COLO668 (cell line): ENCODE results near the gene NOTCH1.

ENCODE experiments used
- DNase-seq: peaks from one replicate; lab custom pipeline; 2025; ENCODE audit not compliant: unreplicated experiment; lab: John Stamatoyannopoulos, UW

The NOTCH1 gene

GRCh38 chr9:136466155-136466541, 79.7 kb downstream of the NOTCH1 start:
- DNase-seq = no peak

GRCh38 chr9:136465500-136466154, 80.2 kb downstream of the NOTCH1 start:
- DNase-seq = no peak

GRCh38 chr9:136464241-136464640, 81.6 kb downstream of the NOTCH1 start:
- no peak for DNase-seq

- no peak for DNase-seq
Measured at GRCh38 chr9:136463578-136463977, 82.3 kb downstream of the NOTCH1 start.

GRCh38 chr9:136462664-136463063, 83.2 kb downstream of the NOTCH1 start:
- DNase-seq = no peak

DNA sequence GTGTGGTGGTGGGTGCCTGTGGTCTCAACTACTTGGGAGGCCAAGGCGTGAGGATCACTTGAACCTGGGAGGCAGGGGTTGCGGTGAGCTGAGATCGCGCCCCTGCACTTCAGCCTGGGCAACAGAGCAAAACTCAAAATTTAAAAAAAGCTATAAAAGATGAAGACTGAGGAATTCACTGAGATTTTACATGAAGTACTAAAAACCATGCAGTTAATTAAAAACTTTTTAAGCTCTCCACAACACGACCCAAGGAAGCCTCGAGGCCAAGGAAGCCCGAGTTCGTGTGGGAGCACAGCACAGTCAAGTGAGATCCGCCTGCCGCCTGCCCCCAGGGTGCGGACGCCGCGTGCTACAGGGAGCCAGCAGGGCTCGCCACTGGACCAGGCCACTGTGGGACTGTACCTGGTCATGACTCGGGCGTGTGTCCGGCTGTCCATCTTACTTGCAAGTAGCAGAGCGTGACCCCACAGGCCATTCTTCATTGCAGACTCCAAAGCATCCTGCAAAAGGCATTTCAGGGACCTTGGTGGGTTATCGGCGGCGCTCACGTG, 85.0 kb downstream of the NOTCH1 start:
- DNase-seq = no peak

- no peak for DNase-seq
Measured at GRCh38 chr9:136459425-136459824, 86.4 kb downstream of the NOTCH1 start.

DNA sequence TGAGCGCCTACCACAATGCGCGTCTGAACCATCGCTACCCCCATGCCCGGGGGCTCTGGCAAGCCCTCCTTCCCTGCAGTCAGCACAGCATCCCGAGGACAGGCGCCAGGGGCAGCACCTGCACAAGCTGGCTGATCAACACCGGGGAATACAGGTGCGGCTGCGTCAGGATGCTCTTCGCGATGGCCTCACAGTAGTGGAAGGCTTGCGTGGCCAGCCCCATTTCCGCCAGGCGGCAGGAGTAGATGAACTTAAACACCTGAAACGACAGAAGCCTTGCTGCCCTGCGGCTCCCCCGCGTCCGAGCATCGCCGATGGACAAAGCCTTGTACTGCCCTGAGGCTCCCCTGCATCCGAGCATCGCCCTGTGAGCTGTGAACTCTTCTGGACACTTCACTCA, 88.5 kb downstream of the NOTCH1 start:
- DNase-seq = no peak

GRCh38 chr9:136456258-136456657, 89.6 kb downstream of the NOTCH1 start:
- no peak for DNase-seq

DNA sequence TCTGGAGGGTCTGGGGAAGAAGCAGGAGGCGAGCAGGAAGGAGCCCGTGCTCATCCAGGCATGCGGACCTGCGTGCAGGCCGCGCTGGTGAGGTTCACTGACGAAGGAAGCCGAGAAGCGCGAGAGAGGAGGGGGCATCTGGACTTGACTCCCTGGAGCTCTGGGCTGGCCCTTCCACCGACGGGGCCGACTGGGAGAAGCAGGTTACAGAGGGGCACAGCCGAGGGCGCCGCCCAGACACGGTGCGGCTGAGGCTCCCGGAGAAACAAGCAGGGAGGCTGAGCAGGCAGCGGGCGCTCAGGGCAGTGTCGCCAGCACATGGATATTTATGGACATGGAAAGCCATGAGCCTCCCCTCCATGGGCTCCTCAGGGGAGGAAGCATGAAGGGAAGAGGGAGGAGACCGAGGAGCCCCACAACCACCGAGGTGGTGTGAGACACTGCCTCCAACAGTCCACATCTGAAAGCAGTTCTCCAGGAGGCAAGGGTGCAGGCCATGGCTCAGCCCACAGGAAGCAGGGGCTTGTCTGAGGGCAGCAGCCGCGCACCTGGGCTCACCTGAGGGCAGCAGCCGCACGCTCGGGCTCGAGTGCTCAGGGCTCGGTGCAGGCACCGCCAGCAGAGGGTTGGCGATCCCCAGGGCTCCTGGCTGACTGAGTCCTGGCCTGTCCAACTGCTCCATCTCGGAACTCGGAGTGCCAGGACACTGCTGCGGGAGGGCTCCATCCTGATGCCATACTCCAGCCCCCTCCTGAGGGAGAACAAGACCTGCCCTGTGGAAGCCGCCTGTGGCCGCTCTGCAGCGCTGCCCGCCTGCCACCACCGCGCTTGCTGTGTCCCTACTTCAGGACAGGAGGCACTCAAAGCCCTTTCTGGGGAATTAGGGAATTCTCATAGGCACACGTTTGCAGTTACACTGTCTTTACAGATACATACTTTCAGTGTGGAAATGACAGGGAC, 90.5 kb downstream of the NOTCH1 start:
- DNase-seq = no peak

GRCh38 chr9:136454026-136454796, 91.6 kb downstream of the NOTCH1 start:
- no peak for DNase-seq

DNA sequence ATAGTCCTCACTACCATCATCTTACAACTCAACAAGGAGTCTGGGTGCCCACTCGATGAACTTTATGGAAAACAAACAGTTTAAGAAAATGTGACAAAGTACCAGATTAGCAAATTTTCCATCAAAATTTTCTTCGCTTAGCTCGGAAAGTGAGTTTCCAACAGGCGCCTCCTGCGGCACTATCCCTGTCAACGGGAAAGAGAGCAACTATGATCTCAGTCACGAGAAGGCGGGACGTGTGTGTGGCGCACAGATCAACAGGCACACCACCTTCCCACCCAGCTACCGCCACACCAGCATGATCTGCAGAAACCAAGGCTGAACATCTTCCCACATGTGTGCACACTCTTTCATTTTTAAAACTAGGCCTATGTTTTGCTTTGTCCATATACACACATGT, 92.5 kb downstream of the NOTCH1 start:
- no peak for DNase-seq

GRCh38 chr9:136451221-136451877, 94.5 kb downstream of the NOTCH1 start:
- no peak for DNase-seq

DNA sequence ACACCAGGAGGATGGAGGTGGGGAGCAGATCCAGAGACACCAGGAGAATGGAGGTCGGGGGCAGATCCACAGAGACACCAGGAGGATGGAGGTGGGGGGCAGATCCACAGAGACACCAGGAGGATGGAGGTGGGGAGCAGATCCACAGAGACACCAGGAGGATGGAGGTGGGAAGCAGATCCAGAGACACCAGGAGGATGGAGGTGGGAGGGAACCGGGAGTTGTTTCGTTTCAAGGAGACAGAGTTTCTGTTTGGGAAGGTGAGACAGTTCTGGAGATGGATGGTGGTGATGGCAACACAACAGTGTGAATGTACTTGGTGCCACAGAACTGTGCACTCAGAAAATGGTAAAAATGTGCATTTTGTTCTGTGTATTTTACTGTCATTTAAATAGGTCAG, 97.2 kb downstream of the NOTCH1 start:
- DNase-seq = no peak

GRCh38 chr9:136447173-136447778, 98.6 kb downstream of the NOTCH1 start:
- DNase-seq = no peak

DNA sequence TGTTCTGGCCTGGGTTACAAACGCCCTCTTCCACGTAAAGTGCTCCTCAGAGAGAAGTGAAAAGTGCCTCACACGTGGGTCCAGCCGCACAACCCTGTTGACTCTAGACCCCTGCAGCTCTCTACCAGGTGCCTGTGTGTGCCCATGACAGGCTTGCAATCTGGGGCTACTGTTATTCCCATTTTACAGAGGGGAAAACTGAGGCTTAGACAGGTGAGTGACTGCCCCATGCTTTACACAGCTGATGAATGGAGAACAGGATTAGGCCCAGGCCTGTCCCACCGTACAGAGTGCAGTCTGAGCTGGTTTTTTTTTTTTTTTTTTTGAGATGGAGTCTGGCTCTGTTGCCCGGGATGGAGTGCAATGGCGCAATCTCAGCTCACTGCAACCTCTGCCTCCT, 100.0 kb downstream of the NOTCH1 start:
- no peak for DNase-seq
